ENCODE data around the gene CLCF1.
A peak's percentile ranks its signal among the peaks of the same experiment; 100 is the strongest.

The CLCF1 gene

DNA sequence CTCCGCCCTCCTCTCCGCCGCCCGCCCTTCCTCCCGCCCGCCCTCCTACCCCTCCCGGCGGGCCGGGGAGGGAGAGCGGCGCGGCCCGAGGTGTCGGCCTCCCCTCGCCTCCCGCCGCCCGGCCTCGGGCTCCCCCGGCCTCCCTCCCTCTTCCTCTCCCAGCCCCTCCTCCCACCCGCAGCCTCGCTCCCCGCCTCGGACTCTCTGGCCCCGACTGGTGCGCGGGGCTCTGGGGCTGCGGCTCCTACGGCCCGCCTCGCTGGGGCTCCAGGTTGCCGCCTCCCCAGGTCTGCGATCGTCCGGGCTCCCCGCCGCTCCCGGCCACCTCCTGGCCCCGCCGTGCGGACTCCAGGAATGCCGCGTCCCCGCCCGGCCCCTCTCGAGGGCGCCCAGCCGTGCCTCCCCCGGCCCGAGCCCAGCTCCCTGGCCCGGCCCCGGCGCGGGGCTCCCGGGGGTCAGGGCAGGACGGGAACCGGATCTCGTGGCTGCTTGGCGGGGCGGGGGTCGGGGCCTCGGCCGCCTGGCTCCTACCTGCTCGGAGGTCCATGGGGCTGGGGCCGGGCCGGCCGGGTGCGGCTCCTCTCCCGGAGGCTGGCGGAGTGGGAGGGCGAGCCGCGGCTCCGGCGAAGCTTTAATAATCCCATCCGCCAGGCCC lies at the start of gene CLCF1:
TSS of gene CLCF1 (minus strand) at position 606 of the 655 bp plus-strand sequence. CDS start at position 547, 59 bp downstream.
- DNase-seq (ENCODE audit: low read depth): peak; percentile 66

DNA sequence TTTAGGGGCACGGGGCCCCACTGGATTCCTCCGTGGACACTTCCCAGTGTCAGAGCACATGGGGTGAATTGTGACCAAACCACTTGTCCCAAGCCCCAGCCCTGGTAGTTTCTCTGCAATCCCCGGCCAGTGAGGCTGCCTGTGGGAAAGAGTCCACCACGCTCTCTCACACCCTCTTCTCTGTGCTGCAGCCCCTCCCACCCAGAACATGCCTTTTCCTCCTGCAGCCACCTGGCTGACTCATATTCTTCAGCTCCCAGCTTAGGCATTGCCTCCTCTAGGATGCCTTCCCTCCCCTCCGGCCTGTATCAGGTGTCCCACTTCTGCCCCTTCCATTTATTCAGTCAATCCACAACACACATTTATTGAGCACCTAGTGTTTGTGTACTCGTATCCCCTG lies 49.5 kb upstream of the CLCF1 start:
- no peak for DNase-seq (ENCODE audit: low read depth)

DNA sequence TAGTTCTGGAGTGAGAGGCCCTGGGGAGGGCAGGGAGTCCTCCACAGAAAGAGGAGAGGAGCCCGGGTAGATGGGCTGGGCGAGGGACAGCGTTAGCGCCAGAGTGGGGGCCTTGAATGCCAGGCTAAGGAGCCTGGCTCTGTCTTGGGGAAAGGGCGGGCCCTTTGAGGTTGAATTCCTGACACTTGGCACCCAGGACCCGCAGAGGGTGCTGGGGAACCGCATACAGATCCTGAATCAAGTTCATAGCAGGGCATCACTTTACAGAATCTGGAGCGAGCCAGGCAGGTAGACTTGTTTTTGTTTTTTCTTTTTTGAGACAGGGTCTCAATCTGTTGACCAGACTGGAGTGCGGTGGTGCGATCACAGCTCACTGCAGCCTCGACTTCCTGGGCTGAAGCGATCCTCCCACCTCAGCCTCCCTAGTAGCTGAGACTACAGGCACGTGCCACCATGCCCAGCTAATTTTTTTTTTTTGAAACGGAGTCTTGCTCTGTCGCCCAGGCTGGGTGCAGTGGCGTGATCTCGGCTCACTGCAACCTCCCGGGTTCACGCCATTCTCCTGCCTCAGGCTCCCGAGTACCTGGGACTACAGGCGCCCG lies 48.1 kb upstream of the CLCF1 start:
- no peak for DNase-seq (ENCODE audit: low read depth)

DNA sequence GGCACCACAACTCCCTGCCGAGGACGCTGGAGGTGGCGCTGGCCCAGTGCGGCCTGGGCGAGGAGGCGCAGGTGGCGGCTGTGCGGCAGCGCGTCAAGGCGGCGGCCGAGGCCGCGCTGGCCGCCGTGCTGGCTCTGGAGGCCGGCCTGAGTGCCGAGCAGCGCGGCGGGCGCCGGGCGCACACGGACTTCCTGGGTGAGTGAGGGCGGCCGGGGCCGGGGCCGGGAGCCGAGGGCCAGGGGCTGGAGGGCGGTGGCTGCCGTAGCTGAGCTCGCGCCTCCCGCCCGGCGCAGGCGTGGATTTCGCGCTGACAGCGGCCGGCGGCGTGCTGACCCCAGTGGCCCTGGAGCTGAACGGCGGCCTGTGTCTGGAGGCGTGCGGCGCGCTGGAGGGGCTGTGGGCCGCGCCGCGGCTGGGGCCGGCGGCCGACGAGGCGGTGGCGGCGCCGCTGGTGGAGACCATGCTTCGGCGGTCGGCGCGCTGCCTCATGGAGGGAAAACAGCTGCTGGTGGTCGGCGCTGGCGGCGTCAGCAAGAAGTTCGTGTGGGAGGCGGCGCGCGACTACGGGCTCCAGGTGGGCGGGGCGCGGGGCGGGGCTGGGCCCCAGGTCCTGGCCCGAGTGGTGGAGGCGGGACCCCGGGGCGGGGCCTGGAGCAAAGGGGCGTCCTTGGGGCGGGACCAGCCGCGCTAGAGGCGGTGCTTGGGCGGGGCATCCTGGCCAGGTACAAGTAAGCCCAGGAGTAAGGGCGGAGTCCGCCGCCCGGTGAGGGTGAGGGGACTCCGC lies 47.4 kb upstream of the CLCF1 start:
- DNase-seq (ENCODE audit: low read depth): peak; percentile 91

DNA sequence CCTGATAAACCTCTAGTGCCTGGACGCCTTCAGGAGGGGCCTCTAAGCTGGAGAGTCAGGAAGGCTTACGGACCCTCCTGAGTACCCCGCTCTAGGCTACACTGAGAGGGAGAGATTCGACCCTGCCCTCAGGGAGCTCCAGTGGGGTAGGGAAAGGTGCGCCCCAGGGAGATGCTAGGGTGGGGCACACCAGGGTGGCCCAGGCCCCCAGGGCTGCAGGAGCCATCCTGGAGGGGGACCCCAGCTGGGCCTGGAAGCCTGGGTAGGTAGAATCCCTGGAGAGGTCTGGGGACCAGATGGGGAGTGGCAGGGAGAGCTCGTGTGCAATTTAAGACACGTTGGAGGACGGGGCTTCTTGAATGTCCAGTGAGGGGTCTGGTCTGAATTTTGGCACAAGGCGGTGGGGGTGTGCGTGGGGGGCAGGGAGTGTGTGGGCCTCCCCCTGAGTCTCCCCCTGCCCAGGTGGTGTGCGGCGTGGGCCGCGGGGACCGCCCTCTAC lies 46.8 kb upstream of the CLCF1 start:
- DNase-seq (ENCODE audit: low read depth): no peak

DNA sequence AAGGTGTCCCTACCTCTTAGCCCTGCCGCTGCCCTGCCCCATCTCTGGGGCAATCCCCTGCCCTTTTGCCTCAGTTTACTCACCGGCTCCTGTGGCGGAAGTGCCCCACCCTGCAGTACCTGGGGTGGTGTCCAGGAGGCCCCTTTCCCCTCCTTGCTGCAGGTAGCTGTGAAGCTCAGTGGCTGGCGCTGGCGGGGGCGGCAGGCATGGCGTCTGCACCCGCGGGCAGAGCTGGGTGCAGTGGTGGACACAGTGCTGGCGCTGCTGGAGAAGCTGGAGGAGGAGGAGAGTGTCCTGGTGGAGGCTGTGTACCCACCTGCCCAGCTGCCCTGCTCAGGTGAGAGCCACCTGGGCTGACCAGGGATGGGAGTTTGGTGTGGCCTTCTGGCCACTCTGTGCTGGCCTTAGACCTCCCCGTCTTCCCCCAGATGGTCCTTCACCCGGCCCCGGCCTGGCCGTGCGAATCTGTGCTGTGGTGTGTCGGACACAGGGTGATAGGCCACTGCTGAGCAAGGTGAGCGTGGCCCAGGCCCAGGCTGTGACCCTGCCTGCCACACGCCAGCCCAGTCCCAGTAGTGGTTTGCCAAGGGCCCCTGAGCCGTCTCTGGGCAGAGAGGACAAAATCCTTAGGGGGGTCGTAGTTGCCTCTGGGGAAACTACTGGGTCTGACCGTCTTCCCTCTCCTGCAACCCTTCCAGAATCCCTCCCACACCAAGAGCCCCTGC lies 46.1 kb upstream of the CLCF1 start:
- DNase-seq (ENCODE audit: low read depth): no peak

DNA sequence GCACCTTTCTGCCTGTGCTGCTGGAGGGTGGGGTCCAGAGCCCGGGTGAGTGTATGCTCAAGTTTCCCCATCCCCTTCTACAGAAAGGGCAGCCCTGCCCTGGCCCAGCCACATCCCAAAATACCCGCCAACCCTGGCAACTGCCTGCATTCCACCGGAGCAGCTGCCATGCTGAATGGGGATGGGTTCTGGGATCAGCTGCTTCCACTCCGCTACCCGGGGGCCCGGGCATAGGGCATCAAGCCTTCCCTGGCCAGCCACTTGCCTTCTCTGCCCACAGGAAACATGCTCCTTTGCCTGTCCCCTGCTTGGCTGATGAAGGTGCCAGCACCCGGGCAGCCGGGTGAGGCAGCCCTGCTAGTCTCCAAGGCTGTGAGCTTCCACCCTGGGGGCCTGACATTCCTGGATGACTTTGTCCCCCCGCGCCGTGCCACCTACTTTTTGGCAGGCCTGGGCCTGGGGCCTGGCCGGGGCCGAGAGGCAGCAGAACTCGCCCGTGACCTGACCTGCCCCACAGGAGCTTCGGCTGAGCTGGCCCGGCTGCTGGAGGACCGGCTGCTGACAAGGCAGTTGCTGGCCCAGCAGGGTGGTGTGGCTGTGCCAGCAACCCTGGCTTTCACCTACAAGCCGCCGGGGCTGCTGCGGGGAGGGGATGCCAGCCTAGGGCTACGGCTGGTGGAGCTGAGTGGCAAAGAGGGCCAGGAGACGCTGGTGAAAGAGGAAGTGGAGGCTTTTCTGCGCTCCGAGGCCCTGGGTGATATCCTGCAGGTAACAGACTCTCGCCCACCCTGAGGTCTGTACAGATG lies 45.3 kb upstream of the CLCF1 start:
- DNase-seq (ENCODE audit: low read depth): no peak

DNA sequence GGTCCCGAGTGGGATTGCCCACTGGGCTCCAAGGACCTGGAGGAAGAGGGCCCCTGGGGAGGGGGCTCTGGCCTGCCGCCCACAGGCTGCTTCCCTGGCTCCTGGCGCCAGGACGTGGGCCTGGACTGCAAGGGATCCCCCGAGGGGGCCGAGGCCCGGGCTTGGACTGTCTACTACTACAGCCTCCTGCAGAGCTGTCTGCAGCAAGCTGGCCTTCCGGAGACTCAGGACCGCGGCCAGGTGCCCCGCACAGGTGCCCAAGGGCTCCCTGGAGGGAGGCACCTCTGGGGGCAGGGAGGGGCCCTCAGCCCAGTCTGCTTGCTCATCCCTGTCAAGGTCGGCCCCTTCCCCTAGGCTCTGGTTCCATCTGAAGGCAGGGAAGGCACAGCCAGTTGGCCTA lies 44.0 kb upstream of the CLCF1 start:
- DNase-seq (ENCODE audit: low read depth): no peak

DNA sequence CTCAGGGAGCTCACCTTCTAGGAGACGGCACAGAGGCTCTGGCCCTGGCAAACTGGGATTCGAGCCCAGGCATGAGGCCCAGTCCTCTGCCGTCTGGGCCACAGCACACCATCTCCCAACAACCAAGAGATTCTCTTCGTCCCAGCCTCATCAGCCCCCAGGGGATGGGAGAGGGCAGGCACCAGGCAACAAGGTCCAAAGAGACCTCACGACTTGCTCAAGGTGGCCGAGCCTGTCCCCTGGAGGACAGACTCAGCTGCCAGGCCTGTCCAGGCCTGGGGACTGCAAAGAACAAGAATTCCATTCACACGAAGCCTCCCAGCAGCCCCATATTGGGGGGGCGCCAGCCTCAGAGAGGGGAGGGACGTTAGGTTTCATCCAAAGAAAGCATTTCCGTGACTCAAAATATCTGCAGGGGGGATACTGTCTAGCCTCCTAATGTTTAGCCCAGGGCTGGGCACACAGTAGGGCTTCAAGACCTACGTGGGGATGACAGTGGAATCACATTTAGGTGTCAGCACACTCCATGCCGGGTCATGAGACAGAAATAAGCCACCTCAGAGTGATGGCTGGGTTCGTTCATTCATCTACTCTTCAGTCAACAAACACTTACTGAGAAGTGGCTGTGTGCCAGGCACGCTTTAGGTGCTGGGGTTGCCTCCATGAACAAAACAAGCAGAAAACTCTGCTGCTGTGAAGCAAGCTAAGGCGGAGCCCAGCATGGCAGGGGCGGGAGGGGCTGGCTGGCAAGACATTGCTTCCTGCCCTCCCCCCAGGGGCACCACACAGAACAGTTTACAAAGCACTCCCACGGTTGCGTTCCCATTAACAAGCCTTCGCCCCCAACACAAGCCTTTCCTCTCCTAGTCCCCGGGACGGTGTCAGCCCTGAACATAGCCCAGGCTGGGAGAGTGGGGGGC lies 43.3 kb upstream of the CLCF1 start:
- DNase-seq (ENCODE audit: low read depth): no peak

DNA sequence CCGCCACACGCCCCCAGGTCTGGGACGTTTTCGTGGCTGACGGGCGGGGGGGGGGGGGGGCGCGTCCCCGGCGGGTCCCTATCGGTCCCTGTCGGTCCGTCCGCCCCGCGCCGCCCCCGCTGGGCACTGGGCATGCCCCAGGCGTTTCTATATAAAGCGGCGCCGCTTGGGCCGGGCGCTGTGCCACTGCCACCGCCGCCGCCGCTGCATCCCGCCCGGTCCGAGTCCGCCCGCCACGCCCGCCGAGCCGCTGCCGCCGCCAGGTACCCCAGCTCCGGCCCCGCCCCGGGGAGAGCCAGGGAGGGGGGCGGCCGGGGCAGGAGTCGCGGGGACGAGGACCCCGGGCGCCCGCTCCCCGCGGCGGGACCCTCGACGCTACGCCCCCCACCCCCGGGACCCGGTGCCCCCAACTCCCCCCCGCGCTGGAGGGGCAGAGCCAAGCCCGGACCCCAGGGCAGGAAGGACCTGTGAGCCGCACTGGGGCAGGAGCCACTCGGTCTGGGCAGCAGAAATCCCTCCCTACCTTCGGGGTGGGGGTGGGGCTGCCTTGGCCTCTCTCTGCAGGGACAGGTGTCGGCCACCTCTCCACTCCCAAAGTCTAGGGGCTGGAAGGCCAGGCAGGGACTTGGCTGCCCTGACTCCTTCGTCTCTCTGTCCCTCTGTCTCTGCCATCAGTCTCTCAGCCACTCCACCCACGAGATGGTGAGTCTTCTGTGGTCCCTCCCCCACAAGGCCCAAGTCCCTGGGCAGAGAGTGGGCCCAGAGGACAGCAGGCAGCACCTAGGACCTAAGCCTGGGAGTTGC lies 42.3 kb upstream of the CLCF1 start, which contains the start of gene CARNS1:
TSS of gene CARNS1 (plus strand) at position 178 of the 804 bp plus-strand sequence. CDS start at position 700, 522 bp downstream.
- DNase-seq (ENCODE audit: low read depth): no peak

DNA sequence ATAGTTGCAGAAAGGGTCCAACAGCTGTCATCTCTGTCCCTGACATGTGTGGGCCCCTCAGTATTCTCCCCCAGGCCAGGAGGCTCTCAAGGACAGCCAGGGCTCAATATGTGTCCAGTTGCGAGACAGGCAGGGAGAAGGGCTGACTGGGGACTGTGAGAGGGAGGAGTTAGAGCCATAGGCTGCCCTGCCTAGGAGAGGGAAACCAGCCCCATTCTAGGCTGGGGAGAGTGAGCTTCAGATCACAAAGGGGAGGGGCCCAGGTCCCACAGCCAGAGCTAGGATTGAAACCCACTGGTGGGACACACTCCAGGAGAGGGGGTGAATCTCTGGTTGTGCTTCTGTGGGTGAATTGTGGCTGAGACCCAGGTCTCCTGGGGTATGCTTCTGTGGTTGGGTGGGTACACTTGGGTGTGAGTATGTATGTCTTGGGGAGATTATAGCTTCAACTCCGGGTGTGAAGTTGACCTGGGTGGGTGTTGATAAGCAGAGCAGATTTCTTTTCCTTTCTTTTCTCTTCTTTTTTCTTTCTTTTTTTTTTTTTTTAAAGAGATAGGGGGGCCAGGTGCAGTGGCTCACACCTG lies 40.0 kb upstream of the CLCF1 start:
- DNase-seq (ENCODE audit: low read depth): no peak

DNA sequence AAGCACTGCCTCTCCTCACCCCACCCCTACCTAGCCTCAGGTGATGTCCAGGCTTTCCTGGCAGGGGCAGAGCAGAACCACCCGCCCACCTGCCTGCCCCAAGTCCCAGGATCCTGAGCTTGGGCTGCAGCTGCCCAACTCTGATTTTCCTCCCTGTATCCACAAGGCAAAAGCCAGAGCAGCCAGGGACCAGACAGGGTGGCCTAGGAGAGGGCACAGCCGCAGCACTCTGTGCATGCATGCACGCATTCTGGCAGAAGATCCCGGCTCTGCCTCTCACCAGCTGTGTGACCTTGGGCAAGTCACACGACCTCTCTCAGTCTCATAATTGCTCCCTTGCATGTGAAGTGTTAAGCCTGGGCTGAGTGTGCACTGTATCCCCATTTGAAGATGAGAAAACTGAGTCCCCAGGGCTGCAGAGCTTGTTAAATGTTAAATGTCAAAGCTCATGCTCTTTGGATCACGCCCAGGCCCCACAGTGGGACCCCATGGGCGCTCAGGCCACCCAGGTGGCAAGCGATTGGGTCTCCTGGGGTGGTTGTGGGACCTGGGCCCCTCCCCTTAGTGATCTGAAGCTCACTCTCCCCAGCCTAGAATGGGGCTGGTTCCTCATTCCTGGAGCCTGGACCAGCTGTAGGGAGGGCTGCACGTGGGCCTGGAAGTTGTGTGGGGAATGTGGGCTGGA lies 39.2 kb upstream of the CLCF1 start:
- no peak for DNase-seq (ENCODE audit: low read depth)

DNA sequence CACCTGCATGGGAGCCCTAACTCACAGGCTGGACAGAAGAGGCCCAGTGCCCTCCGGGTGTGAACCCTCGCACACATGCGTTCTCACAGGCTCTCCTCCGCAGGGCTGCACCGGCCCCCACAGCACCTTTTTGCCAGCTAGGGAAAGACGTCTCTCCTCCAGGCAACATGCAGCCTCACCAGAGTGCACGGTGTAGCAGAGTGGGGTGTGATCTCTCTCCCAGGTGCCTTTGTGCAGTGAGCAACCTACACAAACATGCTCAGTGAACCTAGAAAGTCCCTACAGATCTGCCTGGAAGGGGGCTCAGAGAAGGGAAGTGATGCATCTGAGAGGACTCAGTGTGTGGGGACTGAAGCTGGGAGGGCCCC lies 38.4 kb upstream of the CLCF1 start:
- no peak for DNase-seq (ENCODE audit: low read depth)

DNA sequence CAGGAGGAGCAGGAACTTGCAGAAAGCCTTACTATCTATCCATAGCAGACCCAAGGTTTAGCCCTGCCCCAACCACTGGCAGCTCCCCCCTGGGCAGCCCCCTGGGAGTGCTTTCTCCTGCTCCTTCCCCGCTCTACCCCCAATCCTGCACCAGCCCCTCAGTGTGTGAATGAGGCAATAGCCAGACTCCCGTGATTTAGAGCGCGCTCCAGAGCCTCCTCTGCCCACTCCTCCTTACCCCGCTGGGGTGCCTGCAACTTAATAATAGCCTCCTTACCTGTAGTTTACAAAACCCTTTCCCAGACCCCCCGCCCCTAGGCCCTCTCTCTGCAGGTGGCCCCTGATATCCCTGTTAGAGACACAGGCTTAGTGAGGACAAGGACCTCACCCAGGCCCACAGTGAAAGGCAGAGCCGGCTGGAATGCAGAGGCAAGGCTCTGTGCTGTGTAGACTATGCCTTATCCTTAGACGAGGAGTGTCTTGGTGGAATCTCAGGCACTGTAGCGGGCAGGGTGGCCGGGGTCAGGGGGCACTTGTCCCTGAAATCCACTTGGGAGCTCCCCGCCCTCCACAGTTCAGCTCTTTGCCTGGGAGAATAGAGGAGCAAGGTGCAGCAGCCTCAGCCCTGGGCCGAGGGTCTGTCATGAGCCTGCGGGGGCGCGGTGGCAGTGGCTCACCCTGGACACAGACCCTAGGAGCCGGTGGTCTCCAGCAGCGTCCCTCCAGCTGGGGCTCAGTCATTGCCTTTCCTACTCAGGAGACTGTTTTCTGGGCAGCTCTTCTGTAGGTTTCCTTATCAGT lies 37.8 kb upstream of the CLCF1 start:
- DNase-seq (ENCODE audit: low read depth): no peak

DNA sequence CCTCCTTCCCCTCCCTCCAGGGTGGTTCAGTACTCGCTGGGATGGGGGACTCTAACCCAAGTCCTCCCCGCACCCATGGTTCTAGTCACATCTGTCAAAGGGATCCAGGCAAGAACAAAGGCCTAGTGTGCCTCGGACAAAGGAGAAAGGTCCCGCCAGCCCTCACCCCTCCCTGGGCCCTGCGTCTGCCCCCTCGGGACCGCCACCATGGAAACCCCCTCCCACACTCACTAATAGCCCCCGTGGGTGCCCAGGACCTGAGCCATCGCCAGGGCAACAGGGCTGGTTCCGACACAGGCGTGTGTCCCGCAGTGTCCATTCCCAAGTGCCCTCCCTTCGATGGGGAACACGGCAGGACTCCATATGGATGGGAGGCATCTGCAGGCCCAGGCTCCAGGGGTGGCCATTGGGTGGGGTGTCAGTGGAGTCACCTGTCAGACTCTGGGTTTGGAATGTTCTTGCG lies 37.0 kb upstream of the CLCF1 start:
- DNase-seq (ENCODE audit: low read depth): no peak

DNA sequence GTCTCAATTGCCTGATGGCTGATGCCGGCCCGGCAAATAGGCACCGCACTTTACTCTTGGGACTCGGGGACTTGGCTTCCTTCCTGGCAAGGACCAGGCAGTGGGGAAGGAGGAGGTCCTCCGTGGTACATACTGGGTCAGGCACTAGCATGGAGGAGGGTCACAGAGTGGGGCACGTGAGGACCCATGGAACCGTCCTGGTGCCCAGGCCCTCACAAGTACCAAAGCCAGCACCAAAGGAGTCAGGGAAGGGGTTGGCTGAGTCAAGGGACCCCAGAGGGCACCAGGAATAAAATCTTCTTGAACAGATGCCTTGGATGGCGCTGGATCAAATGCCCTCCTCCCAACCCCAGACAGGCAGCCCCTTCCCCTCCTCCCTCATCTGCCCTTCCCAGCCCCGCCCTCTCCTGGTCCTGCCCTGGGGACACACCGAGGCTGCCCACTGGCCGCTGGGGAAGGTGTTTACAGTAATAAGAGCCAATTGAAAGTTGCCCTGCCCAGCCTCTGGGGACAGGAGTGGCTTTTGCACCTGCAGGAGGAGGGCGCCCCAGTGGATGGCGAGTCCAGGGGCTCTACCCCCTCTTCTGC lies 36.5 kb upstream of the CLCF1 start:
- DNase-seq (ENCODE audit: low read depth): no peak

DNA sequence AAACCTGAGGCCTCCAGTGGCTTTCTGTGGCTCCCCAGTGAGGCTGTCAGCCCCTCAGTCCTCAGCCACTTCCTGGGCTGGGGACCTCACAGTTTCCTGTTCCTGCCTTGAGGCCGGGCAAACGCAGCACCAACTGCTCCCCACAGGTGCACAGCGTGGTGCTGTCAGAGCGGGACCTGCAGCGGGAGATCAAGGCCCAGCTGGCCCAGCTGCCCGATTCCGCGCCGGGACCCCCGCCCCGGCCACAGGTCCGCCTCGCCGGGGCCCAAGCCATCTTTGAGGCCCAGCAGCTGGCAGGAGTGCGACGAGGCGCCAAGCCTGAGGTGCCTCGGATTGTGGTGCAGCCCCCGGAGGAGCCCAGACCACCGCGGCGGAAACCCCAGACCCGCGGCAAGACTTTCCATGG lies 35.9 kb upstream of the CLCF1 start:
- no peak for DNase-seq (ENCODE audit: low read depth)

Measured in ELR (cell line).